Measurements from ENCODE around the gene MSX2.

Gene MSX2

DNA sequence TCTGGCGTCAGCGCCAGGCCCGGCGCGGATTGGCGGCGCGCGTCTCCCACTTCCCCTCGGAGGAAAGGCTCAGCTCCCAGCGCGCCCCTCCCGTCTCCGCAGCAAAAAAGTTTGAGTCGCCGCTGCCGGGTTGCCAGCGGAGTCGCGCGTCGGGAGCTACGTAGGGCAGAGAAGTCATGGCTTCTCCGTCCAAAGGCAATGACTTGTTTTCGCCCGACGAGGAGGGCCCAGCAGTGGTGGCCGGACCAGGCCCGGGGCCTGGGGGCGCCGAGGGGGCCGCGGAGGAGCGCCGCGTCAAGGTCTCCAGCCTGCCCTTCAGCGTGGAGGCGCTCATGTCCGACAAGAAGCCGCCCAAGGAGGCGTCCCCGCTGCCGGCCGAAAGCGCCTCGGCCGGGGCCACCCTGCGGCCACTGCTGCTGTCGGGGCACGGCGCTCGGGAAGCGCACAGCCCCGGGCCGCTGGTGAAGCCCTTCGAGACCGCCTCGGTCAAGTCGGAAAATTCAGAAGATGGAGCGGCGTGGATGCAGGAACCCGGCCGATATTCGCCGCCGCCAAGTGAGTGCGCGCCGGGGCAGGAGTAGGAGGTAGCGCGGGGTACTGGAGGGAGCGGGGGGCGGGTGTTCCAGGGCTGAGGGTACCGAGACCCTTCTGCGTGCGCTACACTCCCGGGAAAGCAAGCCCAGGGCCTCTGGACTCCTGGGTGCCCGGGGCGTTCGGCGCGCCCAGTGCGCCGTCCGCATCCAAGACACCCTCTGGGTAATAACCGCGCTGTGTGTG, at the start of gene MSX2:
Gene MSX2, plus strand, starts transcription at position 99 of the 777 bp plus-strand sequence. Its CDS starts 78 bp downstream, at position 177.
- no peak for DNase-seq (ENCODE audit: extremely low read depth in 1 of 2, low read depth in 1 of 2)

GRCh38 chr5:174675110-174675509, 49.3 kb upstream of the MSX2 start:
- no peak for DNase-seq (ENCODE audit: extremely low read depth in 1 of 2, low read depth in 1 of 2)

DNA sequence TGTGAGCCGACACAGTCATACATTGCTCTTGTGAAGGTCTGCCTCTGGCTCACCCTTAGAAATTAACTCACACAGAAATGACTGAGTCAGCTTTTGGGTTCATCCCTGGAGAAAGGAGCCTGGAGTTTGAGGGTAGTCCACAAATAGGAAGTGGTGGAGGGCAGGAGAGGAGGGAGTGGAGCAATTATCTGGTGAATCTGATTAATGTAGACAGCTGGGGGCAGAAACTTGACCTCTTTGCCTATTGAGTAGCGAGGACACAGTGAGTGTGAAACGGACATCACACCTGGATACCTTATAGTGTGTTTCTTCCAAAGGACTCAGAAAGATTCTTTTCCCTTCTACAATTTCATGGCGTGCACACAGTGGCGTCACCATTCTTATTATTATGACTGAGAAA, 48.5 kb upstream of the MSX2 start:
- DNase-seq (ENCODE audit: extremely low read depth in 1 of 2, low read depth in 1 of 2): no peak

DNA sequence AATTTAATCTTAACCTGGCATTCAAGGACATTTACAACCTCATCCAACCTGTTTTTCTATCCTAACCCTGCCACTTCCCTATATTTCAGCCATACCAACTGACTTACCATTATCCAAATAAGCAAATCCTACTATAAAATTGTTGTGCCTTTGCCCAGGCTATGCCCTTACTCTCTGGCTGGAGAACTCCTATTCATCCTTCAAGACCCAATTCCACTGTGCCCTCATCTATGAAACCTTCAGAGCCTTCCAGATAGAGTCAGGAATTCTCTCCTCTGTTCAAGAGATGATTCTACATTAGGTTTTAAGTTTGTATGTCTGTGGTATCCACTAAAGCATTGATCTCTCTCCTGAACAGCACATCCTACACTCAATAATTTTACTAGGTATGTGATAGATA, 46.3 kb upstream of the MSX2 start:
- no peak for DNase-seq (ENCODE audit: extremely low read depth in 1 of 2, low read depth in 1 of 2)

DNA sequence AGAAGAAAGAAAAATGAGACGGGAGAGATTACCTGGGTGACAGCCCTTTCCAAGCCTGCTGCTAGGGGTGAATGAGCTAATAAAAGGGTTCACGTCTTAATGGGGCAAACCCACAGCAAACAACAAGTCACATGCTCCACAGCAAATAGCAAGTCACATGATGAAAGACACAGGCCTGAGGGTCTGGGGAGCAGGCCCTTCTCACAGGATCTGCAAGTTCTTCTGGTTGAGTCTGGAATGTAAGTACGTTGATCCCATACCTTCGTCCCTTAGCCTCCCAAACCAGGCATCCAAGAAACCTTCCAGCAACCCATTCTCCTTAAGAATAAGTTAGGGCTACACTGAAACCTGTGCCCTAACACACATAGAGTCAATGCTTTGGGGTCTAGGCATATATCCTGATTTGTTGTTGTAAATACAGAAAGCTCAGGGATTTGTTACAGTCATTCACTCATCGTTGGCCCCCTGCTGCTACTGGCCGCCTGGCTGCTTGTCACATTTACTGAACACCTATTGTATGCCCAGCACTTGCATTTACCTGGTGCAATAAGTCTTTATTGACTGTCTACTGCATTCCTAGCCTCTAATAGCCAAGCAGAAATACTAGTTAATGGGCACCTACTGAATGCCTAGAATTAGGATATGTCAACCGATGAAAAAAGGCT, 43.3 kb upstream of the MSX2 start:
- DNase-seq (ENCODE audit: extremely low read depth in 1 of 2, low read depth in 1 of 2): no peak

DNA sequence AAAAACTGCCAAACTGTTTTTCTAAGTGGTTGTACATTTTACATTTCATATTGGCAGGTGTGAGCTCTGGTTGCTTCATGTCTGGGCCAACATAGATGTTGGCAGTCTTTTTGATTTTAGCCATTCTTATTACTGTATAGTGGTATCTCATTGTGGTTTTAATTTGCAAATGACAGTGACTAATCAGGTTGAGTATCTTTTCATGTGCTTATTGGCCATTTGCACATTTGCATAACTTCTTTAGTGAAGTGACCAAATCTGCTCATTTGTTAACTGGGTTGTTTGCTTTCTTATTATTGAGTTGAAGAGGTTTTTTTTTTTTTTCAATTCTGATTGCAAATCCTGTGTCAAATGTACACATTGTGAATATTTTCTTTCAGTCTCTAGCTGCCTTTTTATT, 36.9 kb upstream of the MSX2 start:
- no peak for DNase-seq (ENCODE audit: extremely low read depth in 1 of 2, low read depth in 1 of 2)

- DNase-seq (ENCODE audit: extremely low read depth in 1 of 2, low read depth in 1 of 2): no peak
Observed at GRCh38 chr5:174688441-174689354, 35.7 kb upstream of the MSX2 start.

DNA sequence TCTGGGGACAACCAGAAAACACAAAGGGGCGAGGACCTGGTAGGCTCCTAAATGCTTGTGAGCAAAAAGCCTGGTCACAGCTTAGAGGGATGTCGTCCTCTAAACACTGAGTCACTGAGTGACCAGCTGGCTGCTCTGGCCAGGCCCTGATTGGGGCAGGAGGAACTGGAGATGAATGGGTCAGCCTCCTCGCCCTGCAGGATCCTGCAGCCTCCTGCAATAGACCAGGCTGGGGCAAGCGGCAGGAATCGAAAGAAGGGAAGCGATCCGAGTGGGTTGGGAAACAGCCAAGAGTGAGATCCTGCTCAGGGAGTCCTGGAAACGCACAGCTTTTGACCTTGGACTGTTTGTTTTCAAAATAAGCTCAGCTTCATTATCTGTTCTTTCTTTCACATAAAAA, 34.1 kb upstream of the MSX2 start:
- DNase-seq (ENCODE audit: extremely low read depth in 1 of 2, low read depth in 1 of 2): no peak

- DNase-seq (ENCODE audit: extremely low read depth in 1 of 2, low read depth in 1 of 2): no peak
Observed at GRCh38 chr5:174692381-174692780, 32.0 kb upstream of the MSX2 start.

DNA sequence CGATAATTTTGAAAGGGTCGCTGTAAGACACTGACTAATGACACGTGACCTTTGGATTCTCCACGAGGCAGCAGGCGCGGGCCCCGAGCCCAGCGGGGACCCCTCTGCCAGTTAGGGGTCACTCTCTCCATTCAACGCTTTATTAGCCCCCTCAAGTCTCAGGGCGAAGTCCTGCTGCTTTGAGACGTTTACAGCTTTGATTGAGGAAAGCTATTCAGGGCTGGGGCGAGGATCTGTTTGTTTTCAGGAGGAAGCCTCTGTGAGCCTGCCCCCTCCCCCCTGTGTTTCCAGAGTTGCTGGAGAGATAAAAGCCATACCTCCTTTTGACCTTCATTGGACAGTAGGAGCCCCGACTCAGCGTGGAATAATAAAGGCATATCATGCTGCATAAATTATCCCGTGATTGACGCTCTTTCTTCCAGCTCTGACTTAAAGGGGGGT, 31.4 kb upstream of the MSX2 start:
- no peak for DNase-seq (ENCODE audit: extremely low read depth in 1 of 2, low read depth in 1 of 2)

GRCh38 chr5:174693697-174694385, 30.5 kb upstream of the MSX2 start:
- DNase-seq (ENCODE audit: extremely low read depth in 1 of 2, low read depth in 1 of 2): no peak

- no peak for DNase-seq (ENCODE audit: extremely low read depth in 1 of 2, low read depth in 1 of 2)
Observed at GRCh38 chr5:174694611-174695010, 29.8 kb upstream of the MSX2 start.

DNA sequence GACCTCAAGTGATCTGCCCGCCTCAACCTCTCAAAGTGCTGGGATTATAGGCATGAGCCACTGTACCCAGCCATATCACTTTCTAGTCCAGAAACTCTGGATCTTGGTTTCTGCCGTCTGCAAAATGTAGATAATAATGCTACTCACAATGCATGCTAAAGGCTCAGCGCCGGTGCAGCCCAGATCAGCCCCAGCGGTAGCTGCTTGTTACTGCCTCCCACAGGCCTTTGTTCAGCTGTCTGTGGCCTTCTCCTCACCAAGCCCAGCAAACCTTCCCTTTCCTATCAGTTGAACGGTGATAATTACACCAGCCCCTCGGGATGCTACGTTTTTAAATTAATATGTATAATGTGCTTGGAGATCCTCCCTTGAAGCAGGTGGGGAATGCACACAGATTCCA, 26.2 kb upstream of the MSX2 start:
- no peak for DNase-seq (ENCODE audit: extremely low read depth in 1 of 2, low read depth in 1 of 2)

DNA sequence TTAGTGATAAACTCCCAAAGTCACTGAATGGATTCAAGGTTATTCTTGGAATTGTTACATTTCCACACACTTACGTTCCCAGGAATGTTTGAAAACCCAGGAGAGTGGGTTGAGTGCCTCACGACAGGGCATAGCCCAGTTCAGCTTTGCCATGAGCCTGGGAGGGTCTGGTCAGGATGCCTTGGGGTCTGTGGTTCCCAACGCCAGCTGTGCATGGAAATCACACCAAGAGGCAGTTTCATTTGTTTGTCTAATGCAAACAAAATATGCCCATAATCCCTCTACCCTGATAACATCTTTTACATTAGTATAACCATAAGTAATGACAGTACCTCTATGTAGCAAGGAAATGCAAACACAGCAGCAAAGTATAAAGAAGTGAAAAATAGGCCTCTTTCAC, 25.3 kb upstream of the MSX2 start:
- no peak for DNase-seq (ENCODE audit: extremely low read depth in 1 of 2, low read depth in 1 of 2)

- DNase-seq (ENCODE audit: extremely low read depth in 1 of 2, low read depth in 1 of 2): no peak
Observed at GRCh38 chr5:174706997-174707572, 17.3 kb upstream of the MSX2 start.

- no peak for DNase-seq (ENCODE audit: extremely low read depth in 1 of 2, low read depth in 1 of 2)
Observed at GRCh38 chr5:174707671-174708070, 16.7 kb upstream of the MSX2 start.

GRCh38 chr5:174708476-174709207, 15.7 kb upstream of the MSX2 start:
- no peak for DNase-seq (ENCODE audit: extremely low read depth in 1 of 2, low read depth in 1 of 2)

GRCh38 chr5:174714751-174715150, 9.6 kb upstream of the MSX2 start:
- DNase-seq (ENCODE audit: extremely low read depth in 1 of 2, low read depth in 1 of 2): no peak

- no peak for DNase-seq (ENCODE audit: extremely low read depth in 1 of 2, low read depth in 1 of 2)
Observed at GRCh38 chr5:174715804-174716203, 8.6 kb upstream of the MSX2 start.

Data from activated CD8-positive, alpha-beta memory T cell treated with anti-CD3 and anti-CD28 coated beads for 1 hour (primary cell).